NCI-H345 (cell line): ENCODE data around the gene KRT82.
"Not testable (repeated sequence)": the region's sequence is repeated elsewhere in the genome, so short reads cannot be mapped to it uniquely, and the experiment has no call there.

Experiments
- DNase-seq: peaks from one replicate; lab custom pipeline; 2025; lab: John Stamatoyannopoulos, UW

KRT82 gene

DNA sequence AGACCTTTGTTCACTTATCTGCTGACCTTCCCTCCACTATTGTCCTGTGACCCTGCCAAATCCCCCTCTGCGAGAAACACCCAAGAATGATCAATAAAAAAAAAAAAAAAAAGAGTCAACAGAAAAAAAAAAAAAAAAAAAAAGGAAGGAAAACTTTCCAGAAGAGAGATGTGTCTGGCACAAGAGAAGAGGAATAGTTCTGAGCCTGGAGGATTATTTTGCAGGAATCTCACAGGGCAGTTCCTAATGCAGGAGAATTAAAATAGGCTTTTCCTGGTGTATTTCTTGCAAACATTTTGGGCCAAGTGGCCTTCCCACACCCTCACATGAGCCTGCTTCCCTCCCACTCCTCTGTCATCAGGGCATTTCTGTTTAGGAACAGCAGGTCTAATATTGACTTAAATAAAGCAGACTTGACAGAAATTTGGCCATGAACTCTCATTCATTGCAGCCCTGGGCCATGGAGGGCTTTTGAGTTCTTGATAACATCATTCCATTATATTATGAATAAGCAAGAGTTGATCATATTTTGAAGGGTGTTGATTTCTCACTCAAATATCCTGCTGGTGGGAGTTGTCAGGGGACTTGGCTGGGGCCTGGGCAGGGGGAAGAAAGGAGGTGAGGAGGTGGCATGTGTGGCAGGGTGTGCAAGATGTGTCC is 4.6 kb upstream of the KRT82 start:
- not testable (repeated sequence) for DNase-seq

DNA sequence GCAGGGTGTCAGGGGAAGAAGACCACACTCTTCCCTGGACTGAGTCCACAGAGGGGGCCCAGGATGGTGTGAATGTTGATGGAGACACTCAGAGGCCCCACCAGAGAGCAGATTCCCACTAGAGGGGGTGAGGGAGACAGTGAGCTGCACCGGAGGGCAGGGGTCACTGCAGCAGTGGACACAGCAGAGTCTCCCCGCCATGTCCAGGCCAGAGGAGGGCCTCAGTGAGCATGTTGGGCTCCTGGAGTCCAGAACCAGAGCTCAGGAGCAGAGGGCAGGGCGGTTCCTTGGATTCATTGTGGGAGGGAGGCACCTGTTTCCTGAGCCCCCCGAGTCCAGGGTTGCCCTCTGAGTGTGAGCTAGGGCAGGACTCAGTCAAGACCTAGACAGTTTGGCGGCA is 1.8 kb upstream of the KRT82 start:
- no peak for DNase-seq

GRCh38 chr12:52404951-52405350 is 1.2 kb downstream of the KRT82 start:
- no peak for DNase-seq

DNA sequence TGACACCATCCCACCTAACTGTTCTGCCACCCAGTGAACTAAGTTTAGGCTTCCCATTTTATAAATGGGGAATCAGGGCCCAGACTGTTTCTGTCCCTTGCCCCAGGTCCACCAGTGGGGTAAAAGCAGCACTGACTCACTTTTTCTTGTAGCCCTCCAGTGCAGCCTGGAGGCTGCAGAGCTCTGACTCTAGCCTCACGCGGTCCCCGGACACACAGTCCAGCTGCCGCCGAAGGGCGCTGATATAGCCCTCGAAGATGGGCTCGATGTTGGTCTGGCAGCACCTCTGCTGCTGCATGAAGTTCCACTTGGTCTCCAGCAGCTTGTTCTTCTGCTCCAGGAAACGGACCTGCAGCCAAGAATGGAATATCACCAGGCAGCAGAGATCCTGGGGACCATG is 2.6 kb downstream of the KRT82 start:
- no peak for DNase-seq

GRCh38 chr12:52402873-52403540 is 3.1 kb downstream of the KRT82 start:
- no peak for DNase-seq

- DNase-seq = no peak
Observed at GRCh38 chr12:52402377-52402776, 3.8 kb downstream of the KRT82 start.

DNA sequence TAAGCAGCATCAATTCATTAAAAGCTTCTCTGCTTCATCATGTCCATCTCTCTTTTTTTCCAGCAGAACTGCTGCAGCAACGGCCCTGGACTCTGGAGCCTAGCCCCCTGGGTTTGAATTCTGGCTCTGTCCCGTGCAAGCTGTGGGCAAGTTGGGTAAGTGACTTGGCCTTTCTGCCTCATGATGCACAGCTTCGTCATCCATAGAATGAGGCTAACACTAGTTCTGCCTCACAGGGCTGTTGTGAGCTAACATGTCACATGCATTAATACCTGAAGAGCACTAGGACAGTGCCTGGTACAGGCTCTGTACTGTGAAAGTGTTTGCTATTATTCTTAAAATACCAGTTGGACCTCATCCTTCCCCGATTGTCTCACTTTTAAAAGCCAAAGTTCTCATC is 4.2 kb downstream of the KRT82 start:
- no peak for DNase-seq

DNA sequence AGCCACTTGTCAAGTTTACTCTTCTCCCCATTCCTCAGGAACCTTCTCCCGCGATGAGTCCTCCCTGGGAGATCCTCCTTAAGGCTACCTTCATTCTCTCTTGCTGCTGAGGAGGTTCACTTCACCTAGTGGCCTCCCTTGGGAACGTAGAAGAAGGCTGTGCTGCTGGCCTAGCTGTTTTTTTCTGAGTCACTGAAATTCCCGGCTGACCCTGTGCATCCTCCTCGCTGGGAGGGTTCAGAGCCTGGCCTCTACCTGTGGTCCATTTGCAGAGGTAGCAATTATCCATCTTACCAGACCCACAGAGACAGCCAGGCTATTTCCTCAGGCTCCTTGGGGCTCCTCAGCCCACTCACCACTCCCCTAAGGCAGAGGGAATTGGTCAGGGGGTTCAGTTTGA is 4.6 kb downstream of the KRT82 start:
- no peak for DNase-seq

GRCh38 chr12:52400906-52401305 is 5.2 kb downstream of the KRT82 start:
- DNase-seq = no peak

GRCh38 chr12:52399756-52400155 is 6.4 kb downstream of the KRT82 start:
- DNase-seq = no peak

- DNase-seq = no peak
Observed at GRCh38 chr12:52398176-52398575, 8.0 kb downstream of the KRT82 start.

- no peak for DNase-seq
Observed at GRCh38 chr12:52396656-52397055, 9.5 kb downstream of the KRT82 start.

DNA sequence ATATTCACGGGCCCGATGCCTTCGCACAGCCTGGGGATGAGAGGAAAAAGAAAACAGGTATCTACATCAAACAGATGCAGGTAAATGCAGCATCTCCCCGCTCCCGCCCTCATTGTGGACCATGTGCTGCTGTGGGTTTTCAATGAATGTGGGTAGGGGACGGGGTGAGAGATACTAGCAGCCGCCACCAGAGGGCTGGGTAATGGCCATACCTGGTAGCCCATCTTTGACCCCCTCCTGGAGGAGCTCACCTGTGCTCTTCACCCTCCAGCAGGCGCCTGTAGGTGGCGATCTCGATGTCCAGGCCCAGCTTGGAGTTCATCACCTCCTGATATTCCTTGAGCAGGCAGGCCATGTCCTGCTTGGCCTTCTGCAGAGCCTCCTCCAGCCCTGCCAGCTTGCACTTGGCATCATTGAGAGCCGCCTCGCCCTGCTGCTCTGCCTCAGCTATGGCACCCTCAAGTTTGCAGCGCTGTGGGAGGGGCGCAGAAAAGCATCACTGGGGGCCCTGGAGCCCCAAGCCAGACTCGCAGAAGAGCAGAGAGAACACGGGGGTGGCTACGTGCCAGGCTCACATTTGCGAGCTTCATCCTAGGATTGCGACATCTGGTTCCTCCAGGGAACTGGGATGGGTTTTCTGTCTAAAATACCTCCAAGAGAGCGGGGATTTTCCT is 10.2 kb downstream of the KRT82 start:
- DNase-seq = peak; percentile 16

DNA sequence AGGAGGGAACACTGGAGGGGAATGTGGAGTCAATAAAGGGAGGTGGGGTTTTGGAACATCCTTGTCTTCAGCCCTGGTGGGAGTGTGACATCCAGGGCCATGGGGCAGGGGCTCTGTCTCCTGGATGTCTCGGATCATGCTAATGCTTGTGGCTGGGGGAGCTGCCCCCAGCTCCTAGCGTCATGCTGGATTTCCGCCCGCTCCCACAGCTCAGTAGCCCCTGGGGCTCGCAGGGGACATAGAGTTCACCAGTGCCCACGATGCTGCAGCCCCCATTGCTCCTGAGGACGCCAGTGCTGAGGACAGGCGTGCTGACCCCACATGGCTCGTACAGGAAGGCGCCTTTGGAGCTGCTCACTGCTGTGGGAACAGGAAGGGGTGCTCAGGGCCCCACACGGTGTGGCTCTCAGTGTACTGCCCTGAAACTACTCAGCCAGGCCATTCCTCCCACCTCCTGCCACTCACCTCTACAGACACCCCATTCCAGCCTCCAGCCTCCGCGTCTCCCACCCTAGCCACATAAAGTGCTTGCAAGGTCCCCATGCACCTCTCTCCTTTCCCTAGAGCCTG is 11.2 kb downstream of the KRT82 start:
- DNase-seq = no peak

DNA sequence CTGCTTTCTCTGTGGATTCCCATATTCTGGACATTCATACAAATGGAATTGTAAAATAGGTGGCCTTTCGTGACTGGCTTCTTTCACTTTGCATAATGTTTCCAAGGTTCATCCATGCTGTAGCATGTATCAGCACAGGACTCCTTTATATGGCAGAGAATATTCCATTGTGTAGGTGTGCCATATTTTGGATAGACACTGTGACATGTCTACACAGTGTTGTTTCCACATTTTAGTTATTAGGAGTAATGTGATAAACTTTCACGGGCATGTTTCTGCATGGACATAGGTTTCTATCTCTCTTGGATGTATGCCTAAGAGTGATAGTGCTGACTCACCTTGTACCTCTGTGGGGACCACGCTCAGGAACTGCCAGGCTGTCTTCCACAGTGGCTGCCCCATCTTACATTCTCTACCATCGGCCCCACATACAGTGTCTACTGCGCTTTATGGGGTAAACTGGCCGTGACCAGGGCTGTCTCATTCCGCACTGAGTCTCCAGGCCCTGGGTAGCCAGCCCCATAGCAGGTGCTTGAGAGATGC is 13.6 kb downstream of the KRT82 start:
- DNase-seq = no peak

DNA sequence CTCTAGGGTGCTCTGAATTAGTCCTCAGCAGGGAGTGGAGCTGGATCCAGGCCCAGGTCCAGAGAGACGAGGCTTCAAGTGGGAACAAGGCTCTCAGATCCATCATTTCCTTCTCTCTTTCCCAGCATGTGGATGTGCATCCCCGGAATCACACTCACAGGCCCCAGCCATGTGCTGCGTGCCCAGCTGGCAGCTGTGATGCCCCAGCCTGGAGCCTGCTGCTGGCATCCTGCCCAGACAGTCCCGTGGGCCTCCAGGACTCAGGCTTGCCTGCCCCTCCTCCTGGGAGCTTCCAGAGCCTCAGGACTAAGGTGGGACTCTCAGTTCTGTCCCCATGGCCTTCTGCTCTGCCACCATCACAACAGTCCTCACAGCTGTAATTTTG is 14.5 kb downstream of the KRT82 start:
- peak; percentile 95 for DNase-seq

DNA sequence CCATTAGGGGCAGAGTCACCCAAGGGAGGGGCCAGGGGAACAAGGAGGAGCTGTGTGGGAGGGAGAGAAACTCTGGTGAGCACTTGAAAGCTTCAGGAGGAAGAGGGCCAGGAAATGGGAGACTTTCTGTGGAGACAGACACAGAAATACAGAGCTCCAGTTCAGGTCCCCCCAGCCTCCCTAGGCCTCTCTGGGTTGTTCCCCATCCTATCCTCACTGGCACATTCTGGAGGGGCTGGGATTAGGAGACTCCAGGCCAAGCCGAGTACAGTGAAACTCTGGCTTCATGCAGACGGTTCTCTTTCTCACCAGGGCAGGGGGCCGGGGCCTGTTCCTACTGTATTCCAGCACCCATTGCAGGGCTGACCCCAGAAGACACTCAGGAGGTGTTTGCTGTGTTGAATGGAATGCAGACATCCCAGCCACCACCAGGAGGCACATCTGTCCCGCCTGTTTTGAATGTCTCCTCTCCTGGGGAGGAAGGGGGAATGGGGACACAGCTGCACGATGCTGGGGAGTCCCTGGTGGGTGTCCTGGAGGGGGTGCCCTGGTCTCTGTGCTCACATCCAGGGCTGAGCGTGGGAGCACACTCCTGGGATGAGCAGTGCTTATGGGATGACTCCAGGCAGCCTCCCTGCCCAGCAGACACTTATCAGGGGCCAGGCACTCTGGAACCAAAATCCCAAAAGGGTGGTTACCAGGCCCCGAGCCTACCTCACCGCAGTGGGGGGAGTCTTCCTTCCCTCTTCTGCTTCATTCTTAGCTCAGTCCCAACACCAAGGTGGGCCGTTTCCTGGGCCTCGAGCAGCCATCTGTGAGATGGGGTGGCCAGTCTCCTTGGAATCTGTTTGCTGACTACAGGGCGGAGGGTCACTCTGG is 15.2 kb downstream of the KRT82 start:
- peak; percentile 12 for DNase-seq

- no peak for DNase-seq
Observed at GRCh38 chr12:52389313-52390207, 16.6 kb downstream of the KRT82 start.

- no peak for DNase-seq
Observed at GRCh38 chr12:52387859-52388258, 18.3 kb downstream of the KRT82 start.

DNA sequence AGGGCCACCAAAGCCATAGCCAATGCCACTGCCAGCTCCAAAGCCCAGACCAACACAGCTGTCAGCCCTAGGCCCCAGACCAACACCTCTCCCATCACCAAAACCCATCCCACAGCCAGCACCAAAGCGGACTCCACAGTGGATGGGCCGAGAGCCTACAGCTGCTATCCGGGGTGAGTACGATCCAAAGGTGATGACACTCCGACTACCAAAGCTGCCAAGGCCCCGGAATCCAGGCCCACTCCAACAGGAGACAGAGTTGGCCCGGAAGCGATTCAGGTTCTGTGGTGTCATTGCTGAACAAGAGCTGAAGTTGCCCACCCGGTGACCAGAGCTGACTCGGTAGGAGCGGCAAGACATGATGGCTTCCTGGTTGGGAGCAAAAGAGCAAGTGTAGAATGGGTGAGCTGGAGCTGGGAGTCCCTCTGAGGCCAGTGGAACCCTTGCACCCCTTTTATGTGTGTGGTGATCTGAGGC is 20.9 kb downstream of the KRT82 start, which contains the start of gene KRT84:
Gene KRT84, minus strand, starts transcription at position 427 of the 477 bp plus-strand sequence. Its CDS starts 67 bp downstream, at position 360.
- DNase-seq = no peak
